HG03565 (cell line): ENCODE measurements around the gene LAMA2.

Experiments used
- ATAC-seq: cut with Tn5 transposase; IDR thresholded peaks from one replicate; pipeline ENCODE4 v1.9.1; 2021; ENCODE audit warnings: mild to moderate bottlenecking, moderate library complexity; ENCODE audit not compliant: unreplicated experiment

The LAMA2 gene

DNA sequence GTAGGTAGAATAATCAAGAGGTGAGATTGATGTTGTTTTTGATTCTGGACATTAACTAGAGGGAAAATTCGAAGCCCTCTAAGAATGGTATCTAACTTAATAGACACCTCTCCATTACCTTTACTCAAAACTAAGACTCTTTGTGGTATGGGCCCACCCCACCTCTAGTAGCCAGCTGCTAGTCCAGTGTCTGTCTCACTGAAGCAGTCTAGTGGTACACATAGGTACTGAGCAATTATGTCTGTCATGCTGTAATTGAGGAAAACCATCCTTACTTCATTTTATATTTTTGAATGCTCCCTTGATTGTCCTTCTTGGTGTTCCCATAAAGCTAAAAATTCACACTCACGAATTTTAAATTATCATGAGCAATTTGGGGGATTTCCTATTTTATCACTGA is 536.4 kb downstream of the LAMA2 start:
- no peak for ATAC-seq

DNA sequence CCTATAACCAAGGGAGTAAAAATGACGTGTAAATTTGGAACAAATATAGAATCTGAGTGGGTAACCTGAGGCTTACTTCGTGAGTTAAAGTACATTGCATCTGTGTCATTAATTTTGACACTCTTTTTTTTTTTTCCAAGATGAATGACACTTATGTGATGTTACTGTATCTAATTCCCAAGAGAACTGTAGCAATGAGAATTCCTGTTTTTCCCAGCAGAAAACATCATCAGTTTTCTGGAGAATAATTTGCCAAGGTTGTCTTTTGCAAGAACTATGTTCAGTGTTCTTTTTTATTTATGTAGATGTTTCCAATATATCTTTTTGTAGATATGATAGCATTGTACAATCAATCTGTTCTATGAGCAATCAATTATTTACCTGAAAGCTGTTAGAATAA is 543.4 kb downstream of the LAMA2 start:
- no peak for ATAC-seq

DNA sequence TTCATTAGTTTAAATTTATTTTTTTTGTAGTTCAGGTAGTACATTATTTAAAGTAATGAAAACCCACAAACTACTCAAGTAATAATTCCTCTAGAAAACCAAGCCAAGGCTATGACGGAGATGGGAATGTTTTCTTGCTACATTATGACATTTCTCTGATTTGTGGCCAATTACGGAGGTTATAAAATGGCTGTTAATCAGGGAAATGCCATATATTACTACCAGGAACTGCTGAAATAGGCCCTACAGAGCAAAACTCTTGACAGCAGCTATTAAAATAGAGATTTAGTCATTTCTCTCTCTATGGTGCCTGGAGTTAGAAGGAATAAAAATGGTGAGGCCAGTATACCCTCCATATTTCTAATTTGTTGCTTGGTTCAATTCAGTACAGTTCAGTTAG is 547.0 kb downstream of the LAMA2 start:
- ATAC-seq: no peak

DNA sequence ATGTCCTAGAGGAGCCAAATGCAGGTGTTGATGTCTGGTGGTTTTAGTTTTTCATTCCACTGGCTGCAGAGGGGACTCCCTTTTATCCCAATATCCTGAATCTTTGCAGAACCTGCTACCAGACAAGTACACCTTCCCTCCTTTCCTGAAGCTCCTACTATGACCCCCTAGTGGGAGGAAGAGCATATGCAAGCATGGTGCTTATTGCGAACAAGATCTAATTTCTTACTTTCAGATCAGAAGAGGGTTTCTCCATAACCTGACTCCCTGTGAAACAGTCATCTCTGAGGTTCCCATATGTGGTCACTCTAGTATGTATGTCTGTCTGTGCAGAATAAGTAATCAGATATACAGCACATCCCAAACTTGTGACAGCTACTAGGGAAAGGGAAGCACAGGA is 549.8 kb downstream of the LAMA2 start:
- ATAC-seq: no peak

DNA sequence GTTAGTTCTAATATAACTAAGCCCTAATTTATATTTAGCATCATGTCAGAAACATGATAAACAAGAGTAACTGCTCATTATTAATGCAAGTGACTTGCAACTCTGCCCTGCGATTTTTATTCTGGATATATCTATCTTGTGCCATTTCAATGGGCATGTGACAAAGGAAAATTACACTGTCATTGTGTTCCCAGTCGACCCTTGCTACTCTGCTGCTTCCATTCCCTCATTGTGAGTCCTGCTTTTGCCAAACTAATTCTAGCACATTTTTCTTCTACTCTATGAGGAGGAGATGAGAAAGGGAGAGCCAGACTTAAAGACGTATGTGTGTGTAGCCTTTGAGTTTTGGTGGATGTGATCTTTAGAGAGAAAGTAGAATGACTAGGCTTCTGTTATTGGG is 551.2 kb downstream of the LAMA2 start:
- ATAC-seq: no peak

DNA sequence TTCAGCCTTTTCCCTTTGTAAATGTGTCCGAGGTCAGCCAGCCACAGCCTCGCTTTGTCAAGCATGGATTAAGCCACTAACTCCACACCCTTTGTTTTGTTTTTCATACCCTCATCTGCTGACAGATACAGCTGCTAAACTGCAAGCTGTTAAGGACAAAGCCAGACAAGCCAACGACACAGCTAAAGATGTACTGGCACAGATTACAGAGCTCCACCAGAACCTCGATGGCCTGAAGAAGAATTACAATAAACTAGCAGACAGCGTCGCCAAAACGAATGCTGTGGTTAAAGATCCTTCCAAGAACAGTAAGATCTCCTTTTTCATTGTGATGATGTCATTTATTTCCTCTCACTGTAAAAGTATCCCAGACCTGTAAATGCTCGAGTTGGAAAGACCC is 557.8 kb downstream of the LAMA2 start:
- no peak for ATAC-seq

DNA sequence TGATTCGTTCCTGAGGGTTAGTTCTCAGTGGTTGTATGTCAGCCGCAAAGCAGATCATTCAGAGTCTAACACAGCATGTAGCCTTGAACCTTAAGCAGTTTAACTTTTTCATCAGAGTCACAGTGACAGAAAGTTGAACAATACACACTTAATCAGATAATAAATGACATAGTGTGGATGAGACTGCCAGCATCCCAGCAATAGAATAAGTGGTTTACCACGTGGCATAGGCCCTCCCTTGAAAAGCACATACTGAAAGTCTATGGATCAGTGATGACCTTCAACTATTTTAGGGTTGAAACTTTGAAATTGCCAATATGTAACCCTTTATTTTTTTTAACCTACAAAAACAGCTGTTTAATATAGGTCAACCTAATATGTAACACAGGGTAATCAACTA is 561.7 kb downstream of the LAMA2 start:
- no peak for ATAC-seq

DNA sequence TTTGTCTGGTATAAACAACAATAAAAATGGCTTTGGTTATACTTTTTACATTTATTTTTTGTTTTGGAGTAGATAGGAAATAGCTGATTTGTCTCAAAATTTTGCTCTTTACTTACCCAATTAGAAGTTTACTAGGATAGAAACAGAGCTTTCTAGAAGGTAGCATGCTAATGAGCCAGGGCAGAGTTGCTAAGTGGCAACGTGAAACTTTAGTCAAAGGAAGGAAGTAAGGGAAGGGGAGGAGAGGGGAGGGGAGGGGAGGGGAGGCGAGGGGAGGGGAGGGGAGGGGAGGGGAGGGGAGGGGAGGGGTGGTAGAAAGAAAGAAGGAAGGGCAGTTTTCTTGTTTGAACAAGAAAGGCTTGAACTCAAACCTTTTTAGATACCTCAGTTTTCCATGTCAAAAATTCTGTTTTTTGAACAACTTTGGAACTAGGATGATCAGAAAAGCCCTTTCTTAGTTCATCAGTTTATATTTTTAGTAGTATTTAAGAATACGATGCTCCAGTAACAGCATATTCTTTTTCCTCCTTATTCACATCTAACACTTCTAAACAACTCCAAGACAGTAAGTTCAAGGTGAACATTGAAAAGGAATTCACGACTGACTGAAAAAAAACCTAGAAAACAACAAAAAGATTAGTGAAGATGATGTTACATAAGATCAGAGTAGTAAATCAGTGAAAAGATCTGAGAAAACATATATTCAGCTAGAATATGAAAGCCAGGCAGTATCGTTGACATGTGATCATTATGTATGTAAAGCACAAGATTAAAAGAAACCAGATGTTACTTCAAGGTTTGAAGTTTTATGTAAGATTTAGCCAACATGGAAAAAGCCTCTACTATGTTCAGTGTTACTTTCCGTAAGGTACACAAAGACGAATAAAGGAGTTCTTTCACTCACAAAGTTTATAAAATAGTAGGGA is 563.6 kb downstream of the LAMA2 start:
- no peak for ATAC-seq

DNA sequence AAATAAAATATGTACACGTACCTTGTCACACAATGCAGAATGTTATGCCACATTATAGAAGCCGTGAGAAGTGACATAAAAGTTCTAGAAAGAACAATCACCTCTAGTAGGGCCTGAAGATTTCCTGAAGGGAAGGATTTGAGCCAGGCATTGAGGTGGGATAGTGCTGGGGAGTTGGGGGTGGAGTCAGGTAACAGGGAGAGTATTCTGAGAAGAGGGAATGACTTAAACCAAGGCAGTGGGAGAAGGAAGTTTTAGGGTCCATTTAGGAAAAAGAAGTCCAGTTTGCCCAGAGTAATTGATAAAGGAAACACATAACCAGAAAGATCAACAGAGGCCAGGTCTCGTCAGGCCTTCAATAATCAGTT is 564.2 kb downstream of the LAMA2 start:
- no peak for ATAC-seq

DNA sequence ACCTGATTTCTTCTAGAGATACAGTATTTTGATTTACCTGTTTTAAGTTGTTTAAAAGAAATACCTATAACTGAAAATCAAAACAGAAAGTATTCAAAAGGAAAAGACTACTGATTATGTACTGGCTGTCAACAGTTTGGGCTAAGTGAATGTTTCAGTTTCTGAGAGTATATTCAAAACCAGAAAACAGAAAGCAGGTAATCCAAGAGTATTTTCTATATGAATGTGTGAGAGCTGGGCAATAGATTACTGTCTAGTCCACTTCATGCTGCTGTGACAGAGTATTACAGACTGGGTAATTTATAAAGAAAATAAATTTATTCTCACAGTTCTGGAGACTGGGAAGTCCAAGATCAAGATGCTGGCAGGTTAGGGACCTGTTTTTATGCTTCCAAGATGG is 566.0 kb downstream of the LAMA2 start:
- peak; percentile 100 for ATAC-seq

DNA sequence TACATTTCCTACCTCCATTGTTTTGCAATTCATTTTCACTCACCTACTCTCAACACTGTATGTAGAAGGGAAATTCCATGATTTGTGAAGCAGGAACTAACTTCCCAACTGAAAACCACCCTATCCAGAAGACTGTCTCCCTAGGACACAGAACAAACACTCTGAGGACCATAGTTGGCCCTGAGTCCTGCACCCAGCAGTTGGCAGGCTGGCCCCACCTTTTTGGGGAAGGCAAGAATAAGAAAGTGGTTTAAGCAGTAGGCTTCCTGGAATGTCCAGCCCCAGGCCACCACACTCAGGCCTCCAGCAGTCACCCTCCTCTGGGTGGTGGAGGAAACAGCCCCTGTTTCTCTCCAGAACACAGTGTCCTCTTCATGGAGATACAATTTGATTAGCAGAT is 568.2 kb downstream of the LAMA2 start:
- no peak for ATAC-seq

DNA sequence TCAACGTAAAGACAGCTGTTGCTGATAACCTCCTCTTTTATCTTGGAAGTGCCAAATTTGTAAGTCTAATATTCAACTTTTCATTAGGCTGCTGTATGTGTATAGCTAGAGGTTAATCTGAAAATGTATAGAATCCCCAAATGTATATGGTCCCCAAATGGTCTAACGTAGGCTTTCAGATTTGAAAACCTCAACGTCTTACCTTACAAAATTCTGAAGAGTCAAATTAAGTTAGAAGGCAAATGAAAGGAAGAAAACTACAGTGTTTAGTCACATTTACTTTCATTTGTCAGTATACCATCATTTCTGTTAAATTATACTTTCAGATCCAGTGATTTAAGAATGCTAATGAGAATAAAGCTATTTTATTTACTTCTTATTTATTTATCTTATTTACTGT is 570.1 kb downstream of the LAMA2 start:
- ATAC-seq: no peak

DNA sequence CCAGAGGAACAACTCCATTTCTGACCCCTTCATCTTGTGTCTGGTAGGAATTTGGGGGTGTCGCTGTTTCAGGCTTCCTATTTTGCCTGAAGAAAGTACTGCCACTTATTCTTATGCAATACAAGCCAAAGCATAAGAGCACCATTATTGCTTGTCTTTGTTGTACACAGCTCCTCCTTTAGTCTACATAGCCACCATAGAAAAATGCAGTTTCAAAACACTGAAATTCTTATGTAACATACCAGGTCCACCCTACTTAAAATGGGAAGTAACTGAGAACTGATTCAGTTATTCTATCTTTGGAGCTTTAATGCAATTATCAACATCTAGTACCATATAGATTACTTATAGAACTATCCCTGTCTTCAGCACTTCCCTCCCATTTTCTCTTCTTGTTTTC is 571.5 kb downstream of the LAMA2 start:
- no peak for ATAC-seq

DNA sequence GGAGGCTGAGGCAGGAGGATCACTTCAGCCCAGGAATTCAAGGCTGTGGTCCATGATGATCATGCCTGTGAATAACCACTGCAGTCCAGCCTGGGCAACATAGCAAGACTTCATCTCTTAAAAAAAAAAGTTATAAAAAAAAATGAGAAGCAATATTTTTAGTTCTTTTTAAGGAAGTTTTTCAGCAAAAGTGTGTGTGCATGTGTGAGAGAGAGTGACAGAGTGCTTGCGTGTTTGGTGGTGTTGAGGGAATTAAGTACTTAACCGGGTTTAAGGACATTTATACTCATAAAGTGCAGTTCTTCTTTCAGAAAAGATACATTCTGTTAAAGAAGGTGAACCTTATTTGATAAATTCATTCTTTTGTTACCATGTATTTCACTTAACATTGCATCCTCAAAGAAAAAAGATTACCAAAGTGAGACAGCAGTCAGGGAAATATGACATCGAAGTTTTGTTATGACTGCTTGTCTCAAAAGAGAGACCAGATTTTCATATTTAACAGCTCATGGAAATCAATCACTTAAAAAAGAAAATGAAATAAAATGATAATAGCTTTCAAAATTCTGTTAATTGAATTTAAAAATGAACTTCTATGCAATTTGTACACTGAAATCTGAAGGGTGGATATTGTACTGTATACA is 572.3 kb downstream of the LAMA2 start:
- ATAC-seq: no peak

DNA sequence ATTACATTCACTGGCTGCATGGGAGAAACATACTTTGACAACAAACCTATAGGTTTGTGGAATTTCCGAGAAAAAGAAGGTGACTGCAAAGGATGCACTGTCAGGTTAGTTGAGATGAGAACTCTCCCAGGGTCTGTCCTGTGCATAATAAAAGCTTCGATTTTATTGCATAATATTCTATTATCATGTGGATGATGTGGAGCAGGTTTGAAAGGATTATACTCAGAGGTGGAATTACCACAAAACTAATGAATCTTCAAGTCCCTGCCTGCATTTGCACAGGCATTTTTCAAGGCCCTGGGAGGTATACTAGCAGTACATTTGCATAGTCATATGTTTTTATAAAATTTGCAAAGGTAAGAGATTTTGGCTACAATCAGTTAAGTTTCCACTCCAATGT is 577.3 kb downstream of the LAMA2 start:
- no peak for ATAC-seq

DNA sequence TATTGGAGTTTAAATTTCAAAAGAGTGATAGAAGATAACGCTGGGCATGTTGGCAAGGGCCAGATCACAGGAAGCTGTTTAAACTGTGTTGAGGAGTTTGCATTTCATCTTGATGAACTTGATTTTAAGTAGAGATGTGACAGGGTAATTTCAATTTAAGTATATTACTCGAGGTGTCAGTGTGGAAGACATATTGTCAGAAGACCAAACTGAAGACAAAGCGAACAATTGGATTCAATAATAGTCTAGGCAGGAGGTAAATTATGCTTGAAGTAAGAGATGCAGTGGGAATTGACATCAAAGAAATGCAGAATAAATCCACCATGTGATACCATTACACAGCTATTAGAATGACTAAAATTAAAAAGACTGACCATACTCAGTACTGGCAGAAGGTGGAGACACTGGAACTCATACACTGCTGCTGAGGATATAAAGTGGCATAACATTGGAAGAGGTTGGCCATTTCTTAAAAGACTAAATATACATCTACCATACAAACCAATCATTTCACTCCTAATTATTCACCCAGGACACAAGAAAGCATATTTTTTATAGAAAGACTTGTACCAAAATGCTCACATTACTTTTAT is 586.2 kb downstream of the LAMA2 start:
- no peak for ATAC-seq

DNA sequence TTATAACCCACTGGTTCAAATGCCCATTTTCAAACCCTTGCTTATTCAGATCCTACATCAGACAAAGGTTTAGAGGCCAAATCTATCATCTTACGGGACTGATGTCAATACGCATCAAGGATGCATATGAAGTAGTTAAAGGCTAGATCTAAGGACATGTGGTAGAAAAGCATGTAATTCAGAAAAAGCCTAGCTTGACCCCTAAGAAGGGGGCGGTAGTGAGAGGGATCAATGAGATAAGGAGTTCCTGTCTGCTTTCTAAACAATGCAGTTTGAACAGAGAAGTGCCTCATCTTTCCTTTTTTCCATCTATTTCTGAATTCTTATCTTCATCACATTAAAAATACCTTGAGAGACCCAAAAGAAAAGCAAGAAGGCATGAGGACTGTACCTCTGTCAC is 589.3 kb downstream of the LAMA2 start:
- ATAC-seq: no peak

DNA sequence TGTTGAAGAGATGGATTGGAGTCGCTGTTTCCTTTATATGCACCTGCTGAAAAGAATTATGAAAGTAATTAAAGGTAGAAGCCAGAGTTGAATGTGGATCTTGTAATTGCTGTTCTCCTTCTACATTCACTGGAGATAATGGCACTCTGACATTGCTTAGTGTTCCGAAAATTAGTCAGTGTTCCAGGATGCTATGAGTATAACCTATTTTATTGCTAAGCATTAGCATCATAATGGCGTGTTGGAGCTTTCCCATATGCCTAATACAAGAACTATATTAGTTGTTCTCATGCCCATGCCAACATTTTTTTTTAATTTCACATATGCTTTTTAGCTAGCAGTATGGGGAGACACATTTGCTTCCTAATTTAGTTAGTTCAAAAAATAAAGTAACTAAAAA is 590.6 kb downstream of the LAMA2 start:
- no peak for ATAC-seq

DNA sequence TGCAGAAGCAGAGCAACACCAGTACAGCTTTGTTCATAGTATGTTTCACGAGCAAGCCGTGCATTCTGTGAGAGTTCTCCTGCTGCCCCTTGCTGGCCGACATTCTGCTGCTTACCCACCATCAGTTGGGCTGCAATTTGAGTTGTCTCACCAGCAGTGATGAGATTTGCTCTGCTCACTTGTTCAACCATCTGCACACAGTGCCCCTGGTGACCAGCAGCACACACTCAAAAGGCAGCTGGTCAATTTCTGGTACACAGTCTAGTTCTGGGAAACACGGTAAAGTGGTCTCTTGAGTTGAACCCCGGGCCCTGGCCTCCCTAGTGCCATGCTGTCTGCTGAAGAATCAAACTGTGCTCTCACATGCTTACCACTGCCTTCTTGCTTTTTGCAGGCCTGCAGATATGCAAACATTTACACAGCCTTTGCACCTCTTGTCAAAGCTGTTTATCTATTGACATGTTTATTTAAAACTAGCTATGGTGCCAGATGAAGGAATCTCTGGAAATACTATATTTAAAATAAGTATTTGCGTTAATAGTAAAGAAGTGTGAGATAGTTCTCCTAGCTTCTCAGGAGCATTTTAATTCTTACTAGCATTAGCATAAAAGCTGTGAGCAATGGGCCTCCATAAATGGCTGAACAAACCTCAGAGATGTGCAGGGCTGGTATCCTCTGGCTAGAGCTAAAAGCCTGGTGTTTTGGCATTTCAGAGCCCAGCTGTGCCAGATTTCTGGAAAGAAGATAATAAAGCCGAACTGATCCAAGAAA is 592.7 kb downstream of the LAMA2 start:
- no peak for ATAC-seq

DNA sequence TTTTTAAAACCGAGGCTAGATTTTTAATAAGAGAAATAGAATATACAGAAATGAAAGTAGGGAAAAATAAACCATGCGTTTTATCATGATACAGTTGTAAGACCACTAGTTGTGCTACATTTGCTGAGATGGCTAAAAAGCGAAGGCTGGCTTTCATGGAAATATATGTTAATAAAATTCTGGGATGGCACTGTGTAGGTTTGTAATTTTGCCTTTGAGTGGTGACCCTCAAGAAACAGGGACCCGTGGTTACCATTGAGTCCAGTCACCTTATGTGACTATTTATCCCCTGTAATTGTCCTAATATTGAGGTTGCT is 593.3 kb downstream of the LAMA2 start:
- ATAC-seq: no peak

DNA sequence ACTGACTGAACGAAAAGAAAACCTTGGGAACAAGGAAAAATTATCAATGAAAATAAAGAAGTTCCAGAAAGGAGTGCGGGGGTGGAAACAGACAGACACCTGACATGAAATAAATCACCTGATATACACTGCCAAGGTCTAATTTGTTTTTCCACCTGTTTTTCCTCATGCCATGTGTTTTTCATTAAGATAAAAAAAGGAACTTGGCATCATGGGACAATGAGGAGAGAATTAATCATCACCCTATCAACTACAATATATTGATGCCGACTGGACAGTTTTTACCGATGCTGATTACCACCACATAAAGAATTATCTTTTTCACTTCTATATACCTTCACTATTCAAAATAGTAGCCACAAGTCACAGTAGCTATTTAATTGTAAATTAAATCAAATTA is 593.9 kb downstream of the LAMA2 start:
- ATAC-seq: no peak

DNA sequence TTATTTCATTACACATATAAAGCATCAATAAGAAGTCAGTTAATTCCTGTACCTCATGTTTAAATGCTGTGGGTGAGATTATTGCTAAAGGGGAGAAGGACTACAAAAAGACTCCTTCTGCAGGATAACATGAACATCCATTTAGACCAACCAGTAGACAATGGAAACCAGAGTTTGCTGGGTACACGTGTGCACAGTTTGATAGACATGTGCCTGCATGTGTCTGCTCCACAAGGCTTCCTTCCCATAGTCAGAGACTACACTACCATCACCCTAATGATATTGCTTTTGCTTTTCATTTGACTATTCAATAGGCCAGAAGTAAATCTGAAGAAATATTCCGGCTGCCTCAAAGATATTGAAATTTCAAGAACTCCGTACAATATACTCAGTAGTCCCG is 595.4 kb downstream of the LAMA2 start:
- no peak for ATAC-seq
